ENCODE results near the gene CATSPERE.
"Not testable (repeated sequence)": the region's sequence is repeated elsewhere in the genome, so short reads cannot be mapped to it uniquely, and the experiment has no call there.

DNA sequence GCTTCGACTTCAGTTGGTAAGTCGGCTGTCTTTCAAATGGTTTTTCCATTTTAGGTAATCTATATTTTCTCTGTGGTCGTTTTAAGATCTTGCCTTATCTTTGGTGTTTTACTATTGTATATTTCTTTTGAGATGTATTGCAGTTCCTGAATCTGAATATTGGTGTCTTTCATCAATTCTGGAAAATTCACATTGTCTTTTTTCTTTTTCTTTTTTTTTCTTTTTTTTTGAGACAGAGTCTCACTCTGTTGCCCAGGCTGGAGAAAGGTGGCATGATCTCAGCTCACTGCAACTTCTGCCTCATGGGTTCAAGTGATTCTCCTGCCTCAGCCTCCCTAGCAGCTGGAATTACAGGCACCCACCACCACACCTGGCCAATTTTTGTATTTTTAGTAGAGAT, 23.9 kb downstream of the CATSPERE start:
- not testable (repeated sequence) for TF ChIP-seq MAFK, TAF1 (IDR thresholded peaks at IDR 0.05; ENCODE audit: low read depth, low read length)
